WTC11 (cell line): Measurements from ENCODE around the gene WAC. TPM values are rescaled to one million over a fixed set of nuclear protein-coding genes. Genes with fewer than 3 reads are reported as not detected.
A peak's percentile ranks its signal among the peaks of the same experiment; 100 is the strongest.

ENCODE experiments used
- ATAC-seq: fragments of 200-7000 bp; cut with Tn5 transposase; 2 replicates; pipeline ENCODE4 v1.10.0; 2021; ENCODE audit warnings: mild to moderate bottlenecking, moderate library complexity
- CTCF ChIA-PET: fragments of 300-600 bp; sonication (Branson Sonifier 250); formaldehyde crosslinking; loops from one replicate; lab custom pipeline; 2021; ENCODE audit warnings: antibody characterized with exemption; lab: Charles Lee
- POLR2A ChIA-PET: fragments of 350-600 bp; sonication (Branson Sonifier 250); formaldehyde crosslinking; loops from one replicate; lab custom pipeline; 2021; ENCODE audit warnings: antibody characterized with exemption; lab: Charles Lee
- DNase-seq: peaks from one replicate; pipeline ENCODE4 v3.0.0; 2021; ENCODE audit warnings: low spot score
- H3K27ac Mint-ChIP-seq: 2 replicates; pipeline ENCODE4 v1.8.0; 2021; ENCODE audit warnings: mixed read lengths
- H3K27me3 Mint-ChIP-seq: 2 replicates; pipeline ENCODE4 v1.8.0; 2021; ENCODE audit warnings: low read depth, mild to moderate bottlenecking, moderate library complexity, mixed read lengths
- H3K36me3 Mint-ChIP-seq: 2 replicates; pipeline ENCODE4 v1.8.0; 2021; ENCODE audit warnings: mixed read lengths
- H3K4me1 Mint-ChIP-seq: 2 replicates; pipeline ENCODE4 v1.8.0; 2022; ENCODE audit warnings: mixed read lengths
- H3K4me3 Mint-ChIP-seq: 2 replicates; pipeline ENCODE4 v1.8.0; 2021; ENCODE audit warnings: mild to moderate bottlenecking, moderate library complexity, mixed read lengths
- H3K9me3 Mint-ChIP-seq: 2 replicates; pipeline ENCODE4 v1.8.0; 2021; ENCODE audit warnings: mixed read lengths
- ATF3 ChIP-seq: sonication (generic); formaldehyde crosslinking; conservative IDR thresholded peaks from 2 replicates; pipeline ENCODE4 v1.8.1; 2022; ENCODE audit warnings: mild to moderate bottlenecking, missing genetic modification reagents
- CDX4 ChIP-seq: fragments of 250-450 bp; sonication (Bioruptor Pico); IDR thresholded peaks from 2 replicates; pipeline ENCODE4 v1.9.0; 2021; ENCODE audit warnings: moderate library complexity, mild to moderate bottlenecking, inconsistent platforms, borderline replicate concordance
- CTCF ChIP-seq: fragments of 200-600 bp; IDR thresholded peaks from 2 replicates; pipeline ENCODE4 v1.8.0; 2022; ENCODE audit warnings: antibody characterized with exemption
- ELF4 ChIP-seq: sonication (generic); formaldehyde crosslinking; IDR thresholded peaks from 2 replicates; pipeline ENCODE4 v1.8.1; 2022; ENCODE audit warnings: low read depth, mild to moderate bottlenecking, moderate library complexity, missing genetic modification reagents
- ETV6 ChIP-seq: sonication (generic); formaldehyde crosslinking; IDR thresholded peaks from 2 replicates; pipeline ENCODE4 v1.8.1; 2022; ENCODE audit warnings: mild to moderate bottlenecking, missing genetic modification reagents
- GABPB1 ChIP-seq: sonication (generic); formaldehyde crosslinking; IDR thresholded peaks from 2 replicates; pipeline ENCODE4 v1.8.1; 2023; ENCODE audit warnings: mild to moderate bottlenecking, missing genetic modification reagents
- PRDM15 ChIP-seq: sonication (generic); formaldehyde crosslinking; IDR thresholded peaks from 2 replicates; pipeline ENCODE4 v1.8.0; 2022; ENCODE audit warnings: missing genetic modification reagents
- PRRX2 ChIP-seq: fragments of 250-450 bp; sonication (Bioruptor Pico); IDR thresholded peaks from 2 replicates; pipeline ENCODE4 v1.8.0; 2021; ENCODE audit warnings: mild to moderate bottlenecking
- SP1 ChIP-seq: sonication (generic); formaldehyde crosslinking; conservative IDR thresholded peaks from 2 replicates; pipeline ENCODE4 v1.8.1; 2022; ENCODE audit warnings: missing genetic modification reagents
- TP53 ChIP-seq: sonication (generic); formaldehyde crosslinking; IDR thresholded peaks from 2 replicates; pipeline ENCODE4 v1.8.1; 2023; ENCODE audit warnings: mild to moderate bottlenecking, missing genetic modification reagents
- ZBTB21 ChIP-seq: sonication (generic); formaldehyde crosslinking; IDR thresholded peaks from 2 replicates; pipeline ENCODE4 v1.8.1; 2023; ENCODE audit warnings: mild to moderate bottlenecking, missing genetic modification reagents, borderline replicate concordance
- ZNF121 ChIP-seq: sonication (generic); formaldehyde crosslinking; IDR thresholded peaks from 2 replicates; pipeline ENCODE4 v1.8.0; 2023; ENCODE audit warnings: missing genetic modification reagents
- ZNF281 ChIP-seq: sonication (generic); formaldehyde crosslinking; IDR thresholded peaks from 2 replicates; pipeline ENCODE4 v1.8.0; 2023; ENCODE audit warnings: mild to moderate bottlenecking, missing genetic modification reagents
- ZNF425 ChIP-seq: fragments of 250-450 bp; sonication (Bioruptor Pico); conservative IDR thresholded peaks from 2 replicates; pipeline ENCODE4 v1.9.0; 2021; ENCODE audit warnings: mild to moderate bottlenecking
- ZNF532 ChIP-seq: fragments of 250-450 bp; sonication (Bioruptor Pico); IDR thresholded peaks from 2 replicates; pipeline ENCODE4 v1.9.0; 2021; ENCODE audit warnings: mild to moderate bottlenecking, borderline replicate concordance
- total RNA-seq: library from RNA; stranded (reverse); gene quantifications from 3 replicates; pipeline ENCODE4 v1.2.3, GENCODE V29; 2021

The WAC gene
- total RNA-seq, 1 experiment from 2014 or later = 108 TPM

GRCh38 chr10:28628184-28628893 lies 95.4 kb downstream of the WAC start:
- no peak overlapping the region for H3K27ac Mint-ChIP-seq
- POLR2A ChIA-PET = interaction anchor here (1.2 kb wide), 1 partner anchor 13 kb away, joined by 3 read pairs; no protein-coding TSS in a partner anchor
- ATAC-seq = peak; percentile 86
- 0 out of 2 replicates have a peak, but pooled peaks cover 2% of the 10 kb centered on the region for H3K4me1 Mint-ChIP-seq
- no peaks in the 10 kb centered on the region for H3K9me3 Mint-ChIP-seq
- TF ChIP-seq ETV6 (CRISPR knock-in tag) = 0 out of 2 replicates have a peak, but pooled peaks have one; percentile 43
- TF ChIP-seq PRDM15 (CRISPR knock-in tag) = no peak
- peak; percentile 86 for TF ChIP-seq CTCF
- TF ChIP-seq, all 79 proteins: peak for 2
- Mint-ChIP-seq H3K4me3 (no peak overlapping the region), H3K27me3 (no peaks in the 10 kb centered on the region; the same call in 1 of the 2 replicates), H3K36me3 (no peaks in the 10 kb centered on the region)
- CTCF ChIA-PET = interaction anchor here (0.5 to 2.4 kb wide), 15 partner anchors 9 to 868 kb away, joined by 3 to 12 read pairs (median 3); no protein-coding TSS in a partner anchor
- peak; percentile 87 for DNase-seq

GRCh38 chr10:28631896-28632583 lies 99.1 kb downstream of the WAC start:
- H3K27ac Mint-ChIP-seq = no peak overlapping the region
- H3K4me3 Mint-ChIP-seq = no peak overlapping the region
- ChIA-PET CTCF (interaction anchor here (0.6 kb wide), 1 partner anchor 10 kb away, joined by 3 read pairs; no protein-coding TSS in a partner anchor), POLR2A (no interaction called here)
- no peaks in the 10 kb centered on the region; the same call in 1 of the 2 replicates for H3K27me3 Mint-ChIP-seq
- no peaks in the 10 kb centered on the region for H3K36me3 Mint-ChIP-seq
- DNase-seq (no peak), ATAC-seq (no peak)
- H3K9me3 Mint-ChIP-seq = no peaks in the 10 kb centered on the region
- H3K4me1 Mint-ChIP-seq = no peaks in the 10 kb centered on the region
- TF ChIP-seq TP53 (CRISPR knock-in tag) (no peak), PRRX2 (no peak), ZNF425 (no peak), ZNF281 (CRISPR knock-in tag) (no peak), ATF3 (CRISPR knock-in tag) (no peak), ELF4 (CRISPR knock-in tag) (no peak), ZBTB21 (CRISPR knock-in tag) (no peak), GABPB1 (CRISPR knock-in tag) (no peak), CDX4 (CRISPR knock-in tag) (no peak), ZNF121 (no peak), SP1 (CRISPR knock-in tag) (no peak), ZNF532 (CRISPR knock-in tag) (no peak)
